ENCODE measurements around the gene PAPOLA. TPM values are rescaled to one million over a fixed set of nuclear protein-coding genes. Genes with fewer than 3 reads are reported as not detected.

The PAPOLA gene
- total and polyA plus RNA-seq, 12 donors: 63.0 to 159 (median 110) TPM

DNA sequence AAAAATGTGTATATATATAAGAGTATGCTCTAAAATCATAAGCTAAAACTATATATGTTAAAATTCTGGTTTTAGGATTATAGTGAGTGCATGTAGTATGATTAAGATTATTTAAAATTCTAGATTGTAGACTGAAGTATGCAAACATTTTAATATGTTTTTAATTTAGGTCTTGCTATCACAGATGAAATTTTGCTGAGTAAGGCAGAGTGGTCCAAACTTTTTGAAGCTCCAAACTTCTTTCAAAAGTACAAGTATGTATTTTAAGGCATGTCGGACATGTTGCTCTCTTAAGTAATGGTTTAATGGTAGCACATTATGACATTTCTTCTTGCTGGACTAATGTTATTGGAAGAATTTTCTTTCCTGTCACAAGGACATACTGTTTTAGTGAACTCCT is 34.6 kb downstream of the PAPOLA start:
- Histone ChIP-seq H3K27ac (no peak overlapping the region), H3K27me3 (no peaks in the 10 kb centered on the region), H3K9me3 (no peaks in the 10 kb centered on the region), H3K4me1 (no peaks in the 10 kb centered on the region), H3K4me3 (no peak overlapping the region), H3K36me3 (peaks cover 0 to 86% (median 16%) of the 10 kb centered on the region in 9 donors)
- intact Hi-C loops (cut with DNase I): no loop called here
- ATAC-seq (no peak), DNase-seq (no peak)
- TF ChIP-seq, protein P1, sequence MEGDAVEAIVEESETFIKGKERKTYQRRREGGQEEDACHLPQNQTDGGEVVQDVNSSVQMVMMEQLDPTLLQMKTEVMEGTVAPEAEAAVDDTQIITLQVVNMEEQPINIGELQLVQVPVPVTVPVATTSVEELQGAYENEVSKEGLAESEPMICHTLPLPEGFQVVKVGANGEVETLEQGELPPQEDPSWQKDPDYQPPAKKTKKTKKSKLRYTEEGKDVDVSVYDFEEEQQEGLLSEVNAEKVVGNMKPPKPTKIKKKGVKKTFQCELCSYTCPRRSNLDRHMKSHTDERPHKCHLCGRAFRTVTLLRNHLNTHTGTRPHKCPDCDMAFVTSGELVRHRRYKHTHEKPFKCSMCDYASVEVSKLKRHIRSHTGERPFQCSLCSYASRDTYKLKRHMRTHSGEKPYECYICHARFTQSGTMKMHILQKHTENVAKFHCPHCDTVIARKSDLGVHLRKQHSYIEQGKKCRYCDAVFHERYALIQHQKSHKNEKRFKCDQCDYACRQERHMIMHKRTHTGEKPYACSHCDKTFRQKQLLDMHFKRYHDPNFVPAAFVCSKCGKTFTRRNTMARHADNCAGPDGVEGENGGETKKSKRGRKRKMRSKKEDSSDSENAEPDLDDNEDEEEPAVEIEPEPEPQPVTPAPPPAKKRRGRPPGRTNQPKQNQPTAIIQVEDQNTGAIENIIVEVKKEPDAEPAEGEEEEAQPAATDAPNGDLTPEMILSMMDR (IDR thresholded peaks at IDR 0.05): no peak
- 95 to 100% methylated on average over 1 of the region's 1 CpG for WGBS, 2 donors

DNA sequence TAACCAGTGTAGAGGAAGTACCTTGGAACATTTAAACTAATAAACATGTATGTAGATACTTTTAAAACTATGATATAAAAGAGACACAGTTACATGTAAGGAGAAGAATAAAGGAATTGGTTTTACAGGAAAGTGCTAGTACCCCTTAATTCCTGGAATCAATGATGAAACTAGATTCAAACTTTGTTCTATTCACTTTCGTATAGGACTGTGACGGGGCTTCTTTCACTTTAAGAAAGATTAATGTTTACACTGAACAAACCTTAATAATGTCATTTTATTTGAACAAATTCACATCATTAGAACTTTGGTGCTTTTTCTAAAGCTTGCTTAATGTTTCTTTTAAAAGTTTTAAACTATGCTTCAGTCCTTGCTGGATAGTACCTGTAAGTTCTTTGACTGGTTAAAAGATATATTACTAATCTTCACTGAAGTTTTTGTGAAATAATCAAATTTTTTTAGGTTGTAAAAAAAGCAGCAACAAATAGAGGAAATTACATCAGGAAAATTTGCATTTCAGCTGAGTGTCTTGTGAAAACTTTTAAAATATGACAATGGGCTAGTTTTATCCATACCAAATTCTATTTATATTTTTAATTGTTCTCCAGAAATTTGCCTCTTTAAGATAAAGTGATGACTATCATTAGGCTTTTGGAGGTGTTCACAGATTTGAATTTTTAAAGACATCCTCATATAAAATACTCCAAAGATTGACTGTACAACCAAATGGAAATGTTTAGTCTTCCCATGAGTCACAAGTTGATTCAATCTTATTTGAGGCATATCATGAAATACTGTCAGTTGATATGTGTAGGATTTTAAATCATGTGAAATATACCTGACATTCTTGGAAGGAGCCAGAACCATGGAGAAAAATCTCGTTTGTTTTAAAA is 36.2 kb downstream of the PAPOLA start:
- intact Hi-C loops (cut with DNase I): no loop called here
- Histone ChIP-seq H3K27me3 (no peaks in the 10 kb centered on the region), H3K27ac (no peak overlapping the region), H3K9me3 (no peaks in the 10 kb centered on the region), H3K36me3 (peaks cover 0 to 85% (median 21%) of the 10 kb centered on the region in 9 donors), H3K4me3 (no peak overlapping the region), H3K4me1 (no peaks in the 10 kb centered on the region)
- TF ChIP-seq, protein P1 (IDR thresholded peaks at IDR 0.05): no peak
- DNase-seq (no peak), ATAC-seq (no peak)
- WGBS, 2 donors: 73 to 93% methylated on average over 3 of the region's 3 CpGs

DNA sequence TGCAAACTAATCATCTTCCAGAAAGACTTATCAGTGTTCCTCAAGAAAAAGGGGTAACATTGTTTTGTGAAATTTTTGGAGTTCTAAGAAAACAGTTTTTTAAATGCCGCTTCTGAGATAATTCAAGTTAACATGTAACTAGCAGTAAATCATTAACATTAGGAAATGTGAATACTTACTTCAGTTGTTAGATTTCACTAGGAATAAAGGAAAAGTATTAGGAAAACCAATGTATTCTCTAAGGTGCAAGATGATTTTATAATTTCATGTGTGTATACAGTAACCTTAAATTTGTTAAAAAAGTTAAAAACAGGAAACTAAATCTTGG is 36.8 kb downstream of the PAPOLA start:
- TF ChIP-seq, protein P1 (IDR thresholded peaks at IDR 0.05): no peak
- Histone ChIP-seq H3K27ac (no peak overlapping the region), H3K36me3 (peaks cover 0 to 85% (median 17%) of the 10 kb centered on the region in 9 donors), H3K9me3 (no peaks in the 10 kb centered on the region), H3K4me3 (no peak overlapping the region), H3K4me1 (no peaks in the 10 kb centered on the region), H3K27me3 (no peaks in the 10 kb centered on the region)
- 96 to 100% methylated on average over 1 of the region's 1 CpG for WGBS, 2 donors
- DNase-seq (no peak), ATAC-seq (no peak)
- intact Hi-C loops (cut with DNase I): no loop called here

DNA sequence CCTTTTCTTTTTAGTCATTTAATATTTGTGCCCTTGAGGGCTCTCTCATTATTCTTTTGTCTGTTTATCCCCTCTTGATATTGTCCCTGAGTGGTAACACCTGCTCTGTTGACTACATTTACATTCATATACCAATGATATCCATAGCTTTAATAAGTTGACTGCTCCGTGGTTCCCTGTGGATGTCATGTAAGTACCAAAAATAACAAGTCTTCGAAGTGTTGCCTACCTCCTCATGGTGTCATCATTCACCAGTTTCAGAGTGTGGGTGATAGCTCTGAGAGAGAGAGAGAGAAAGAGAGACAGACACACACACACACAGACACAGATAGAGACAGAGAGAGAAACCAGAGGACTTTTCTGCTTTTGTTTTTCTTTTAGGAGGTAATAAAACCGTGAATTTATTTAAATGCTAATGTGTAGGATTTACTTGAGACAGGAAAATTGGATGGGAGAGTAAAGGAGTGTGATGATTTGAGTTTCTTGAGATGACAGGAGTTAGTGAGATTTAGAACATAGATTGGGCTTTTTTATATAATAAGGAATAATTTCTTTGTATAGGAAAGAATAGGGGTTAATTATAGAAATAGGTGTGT is 52.2 kb downstream of the PAPOLA start:
- no peak overlapping the region for H3K27ac ChIP-seq
- H3K4me1 ChIP-seq: no peaks in the 10 kb centered on the region
- intact Hi-C loops (cut with DNase I): no loop called here
- WGBS, 2 donors: 65 to 72% methylated on average over 3 of the region's 3 CpGs
- ATAC-seq (peak in 1 of 8 donors; percentile 41), DNase-seq (no peak)
- TF ChIP-seq, protein P1 (IDR thresholded peaks at IDR 0.05): no peak
- no peaks in the 10 kb centered on the region for H3K27me3 ChIP-seq
- H3K9me3 ChIP-seq: no peaks in the 10 kb centered on the region
- peaks cover 0 to 100% (median 63%) of the 10 kb centered on the region in 9 donors for H3K36me3 ChIP-seq
- H3K4me3 ChIP-seq: no peak overlapping the region
